Measurements from ENCODE around the gene TXK. TPM values are rescaled to one million over a fixed set of nuclear protein-coding genes. Genes with fewer than 3 reads are reported as not detected.

Gene TXK
- total RNA-seq, 1 experiment from 2014 or later: 0.70 TPM

- Mint-ChIP-seq H3K4me3 (no peak overlapping the region), H3K9me3 (no peaks in the 10 kb centered on the region), H3K4me1 (peaks cover 16% of the 10 kb centered on the region), H3K27me3 (ENCODE audit: low read depth) (no peaks in the 10 kb centered on the region), H3K27ac (no peak overlapping the region), H3K36me3 (no peaks in the 10 kb centered on the region)
- CTCF ChIA-PET: no interaction called here
- no peak for TF ChIP-seq IRF1 (CRISPR knock-in tag; IDR thresholded peaks at IDR 0.05)
- POLR2A ChIA-PET: no interaction called here
- ATAC-seq: no peak
- DNase-seq (ENCODE audit: low spot score): no peak
These were observed 28.8 kb downstream of the TXK start for GRCh38 chr4:48105230-48105629.

- Mint-ChIP-seq H3K9me3 (no peaks in the 10 kb centered on the region), H3K27ac (no peak overlapping the region), H3K36me3 (no peaks in the 10 kb centered on the region), H3K4me1 (peaks cover 5% of the 10 kb centered on the region), H3K4me3 (no peak overlapping the region), H3K27me3 (ENCODE audit: low read depth) (no peaks in the 10 kb centered on the region)
- ChIA-PET CTCF (no interaction called here), POLR2A (no interaction called here)
- DNase-seq (ENCODE audit: low spot score) (no peak), ATAC-seq (no peak)
- TF ChIP-seq ZNF423 (CRISPR knock-in tag; IDR thresholded peaks at IDR 0.05) (no peak), USF2 (CRISPR knock-in tag; IDR thresholded peaks at IDR 0.05) (no peak), FOXJ3 (CRISPR knock-in tag; IDR thresholded peaks at IDR 0.05; ENCODE audit: borderline replicate concordance) (no peak), ELF4 (CRISPR knock-in tag; IDR thresholded peaks at IDR 0.05; ENCODE audit: low read depth) (no peak), MXD4 (CRISPR knock-in tag; IDR thresholded peaks at IDR 0.05; ENCODE audit: borderline replicate concordance) (no peak), PREB (CRISPR knock-in tag; IDR thresholded peaks at IDR 0.05; ENCODE audit: borderline replicate concordance) (no peak), ZNF263 (CRISPR knock-in tag; IDR thresholded peaks at IDR 0.05; ENCODE audit: low read depth) (no peak), CBFB (CRISPR knock-in tag; IDR thresholded peaks at IDR 0.05; ENCODE audit: low read depth) (no peak), CREM (CRISPR knock-in tag; IDR thresholded peaks at IDR 0.05) (no peak), ETV6 (CRISPR knock-in tag; IDR thresholded peaks at IDR 0.05) (no peak), KAT7 (CRISPR knock-in tag; IDR thresholded peaks at IDR 0.05; ENCODE audit: borderline replicate concordance) (no peak), ERG (CRISPR knock-in tag; IDR thresholded peaks at IDR 0.05) (no peak), ZNF396 (CRISPR knock-in tag; IDR thresholded peaks at IDR 0.05; ENCODE audit: borderline replicate concordance) (no peak), JUN (CRISPR knock-in tag; IDR thresholded peaks at IDR 0.05) (no peak), ZNF512 (CRISPR knock-in tag; IDR thresholded peaks at IDR 0.05; ENCODE audit: borderline replicate concordance) (no peak), ZNF121 (CRISPR knock-in tag; IDR thresholded peaks at IDR 0.05) (no peak)
These were observed 30.4 kb downstream of the TXK start for GRCh38 chr4:48103483-48104139.

GRCh38 chr4:48102303-48102702, 31.7 kb downstream of the TXK start:
- ChIA-PET POLR2A (no interaction called here), CTCF (interaction anchor here (0.7 kb wide), 1 partner anchor 25 kb away, joined by 4 read pairs; no protein-coding TSS in a partner anchor)
- no peak overlapping the region for H3K27ac Mint-ChIP-seq
- no peaks in the 10 kb centered on the region for H3K27me3 Mint-ChIP-seq (ENCODE audit: low read depth)
- DNase-seq (ENCODE audit: low spot score) (no peak), ATAC-seq (no peak)
- no peaks in the 10 kb centered on the region for H3K36me3 Mint-ChIP-seq
- H3K4me1 Mint-ChIP-seq: peaks cover 5% of the 10 kb centered on the region
- no peaks in the 10 kb centered on the region for H3K9me3 Mint-ChIP-seq
- TF ChIP-seq ZNF219 (CRISPR knock-in tag; IDR thresholded peaks at IDR 0.05; ENCODE audit: borderline replicate concordance): no peak
- TF ChIP-seq IRF1 (CRISPR knock-in tag; IDR thresholded peaks at IDR 0.05): no peak
- TF ChIP-seq ESRRA (CRISPR knock-in tag; IDR thresholded peaks at IDR 0.05; ENCODE audit: borderline replicate concordance): no peak
- TF ChIP-seq USF2 (CRISPR knock-in tag; IDR thresholded peaks at IDR 0.05): no peak
- no peak for TF ChIP-seq CDX4 (CRISPR knock-in tag; IDR thresholded peaks at IDR 0.05; ENCODE audit: borderline replicate concordance)
- TF ChIP-seq GRHL2 (CRISPR knock-in tag; IDR thresholded peaks at IDR 0.05; ENCODE audit: insufficient replicate concordance, severe bottlenecking): no peak
- TF ChIP-seq PREB (CRISPR knock-in tag; IDR thresholded peaks at IDR 0.05; ENCODE audit: borderline replicate concordance): no peak
- H3K4me3 Mint-ChIP-seq: no peak overlapping the region
